GM21381 (cell line): ENCODE results near the gene ZNF365.
"Not testable (repeated sequence)": the region's sequence is repeated elsewhere in the genome, so short reads cannot be mapped to it uniquely, and the experiment has no call there.

Experiments used
- ATAC-seq: cut with Tn5 transposase; IDR thresholded peaks from one replicate; pipeline ENCODE4 v1.9.1; 2021; ENCODE audit warnings: mild to moderate bottlenecking, moderate library complexity; ENCODE audit not compliant: unreplicated experiment

Gene ZNF365

DNA sequence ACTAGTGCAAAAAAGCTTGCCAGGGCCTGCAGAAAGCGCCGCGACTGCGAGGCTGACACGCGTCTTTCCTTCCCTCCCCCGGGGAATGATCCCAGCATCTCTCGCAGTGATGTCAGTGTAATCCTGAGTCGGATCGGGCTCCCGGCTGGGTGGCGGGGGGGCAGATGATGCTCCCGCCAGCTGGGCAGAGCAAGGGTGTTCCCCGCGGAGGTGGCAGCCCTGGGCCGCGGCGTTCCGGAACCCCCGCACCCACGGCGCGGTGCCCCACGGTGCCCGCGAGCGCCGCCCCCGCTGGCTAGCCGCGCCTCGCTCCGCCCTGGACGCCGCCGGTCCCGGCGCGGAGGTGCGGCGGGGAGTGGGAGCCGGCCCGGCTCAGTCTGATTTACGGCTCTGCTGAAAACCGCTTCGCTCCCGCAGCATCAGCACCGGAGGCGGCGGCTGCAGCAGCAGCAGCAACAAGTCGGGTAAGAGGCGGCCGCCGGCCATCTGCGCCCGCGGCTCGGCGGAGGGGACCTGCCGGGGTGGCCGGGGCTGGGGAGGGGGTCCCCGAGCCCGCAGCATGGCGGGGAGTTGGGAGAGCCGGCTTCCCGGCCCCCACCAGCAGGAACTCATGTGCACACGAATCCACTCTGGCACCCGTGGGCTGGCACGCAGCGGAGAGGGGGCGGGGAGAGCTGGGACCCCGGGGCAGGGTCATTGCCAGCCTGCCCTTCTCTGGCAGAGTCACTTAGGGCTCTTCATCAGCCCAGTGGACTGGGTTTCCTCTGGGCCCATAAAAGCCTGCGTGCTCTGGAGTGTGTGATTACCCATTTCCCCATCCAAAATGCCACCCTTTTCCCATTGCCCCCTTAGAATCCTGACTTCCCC lies at the start of gene ZNF365:
ZNF365 (plus strand) TSS at position 375 of the 867 bp plus-strand sequence. CDS start 1,825 bp downstream, outside the sequence.
- ATAC-seq, result no peak

DNA sequence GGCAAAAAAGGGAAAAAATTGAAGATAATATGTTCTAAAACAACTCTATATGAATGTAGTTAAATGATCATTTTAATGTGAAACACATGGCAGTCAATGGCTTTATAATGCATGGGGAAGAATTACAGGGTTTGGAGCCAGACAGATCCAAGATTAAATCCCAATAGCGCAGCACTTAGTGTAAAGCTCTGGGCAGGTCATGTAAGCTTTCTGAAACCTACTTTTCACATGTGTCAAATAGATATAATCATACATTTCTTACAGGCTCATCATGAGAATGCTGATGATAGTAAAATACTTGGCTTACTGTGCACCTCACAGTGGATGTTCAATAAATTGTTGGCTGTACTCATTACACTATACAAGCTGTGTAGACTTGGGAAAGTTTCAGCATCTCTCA lies 48.0 kb upstream of the ZNF365 start:
- no peak for ATAC-seq

DNA sequence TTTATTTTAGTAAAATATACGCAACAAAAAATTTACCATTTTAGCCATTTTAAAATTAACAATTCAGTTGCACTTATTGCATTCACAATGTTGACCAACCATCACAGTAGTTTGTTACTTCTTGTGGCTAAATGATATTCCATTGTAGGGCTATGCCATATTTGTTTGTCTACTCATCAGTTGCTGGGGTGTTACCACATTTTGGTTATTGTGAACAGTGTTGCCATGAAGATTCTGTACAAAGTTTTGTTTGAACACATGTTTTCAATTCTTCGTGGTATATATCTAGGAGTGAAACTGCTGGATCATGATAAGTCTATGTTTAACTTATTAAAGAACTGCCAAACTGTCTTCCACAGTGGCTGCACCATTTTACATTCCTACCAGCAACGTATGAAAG lies 46.3 kb upstream of the ZNF365 start:
- ATAC-seq, result no peak

- no peak for ATAC-seq
Observed at GRCh38 chr10:62330213-62330612, 44.0 kb upstream of the ZNF365 start.

- ATAC-seq, result no peak
Observed at GRCh38 chr10:62332406-62332805, 41.8 kb upstream of the ZNF365 start.

DNA sequence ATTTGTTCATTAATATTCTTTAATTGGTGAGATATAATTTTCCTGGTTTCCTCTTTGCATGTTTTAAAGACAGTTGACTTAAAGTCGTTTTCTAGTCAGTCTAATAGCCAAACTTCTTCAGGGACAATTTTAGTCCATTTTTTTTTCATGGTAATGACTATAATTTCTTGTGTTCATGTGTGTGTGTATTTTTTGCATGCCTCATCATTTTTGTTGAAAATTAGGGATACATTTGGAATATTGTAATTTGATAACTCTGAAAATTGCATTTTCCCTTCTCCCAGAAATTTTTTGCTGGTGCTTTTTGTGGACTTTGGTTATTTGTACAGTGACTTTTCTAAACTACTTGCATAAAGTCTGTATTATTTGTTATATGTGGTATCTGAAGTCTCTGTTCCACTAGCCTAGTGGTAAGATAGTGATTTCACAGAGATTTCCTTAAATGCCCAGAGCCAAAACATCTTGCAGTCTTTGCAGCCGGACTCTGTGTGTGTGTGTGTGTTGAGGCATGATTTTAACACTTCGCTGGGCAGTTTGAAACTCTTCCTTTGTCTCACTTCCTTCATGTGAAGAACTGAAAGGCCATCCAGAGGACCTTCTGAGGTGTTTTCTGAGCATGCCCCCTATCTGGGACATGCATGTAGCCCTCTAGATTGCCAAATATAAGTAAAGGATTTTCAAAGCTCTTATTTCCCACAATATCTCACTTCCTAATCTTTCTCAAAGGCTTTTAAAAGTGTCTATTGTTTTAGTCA lies 40.9 kb upstream of the ZNF365 start:
- no peak for ATAC-seq

- ATAC-seq, result no peak
Observed at GRCh38 chr10:62333988-62334682, 40.0 kb upstream of the ZNF365 start.

GRCh38 chr10:62335326-62335725 lies 38.8 kb upstream of the ZNF365 start:
- no peak for ATAC-seq

DNA sequence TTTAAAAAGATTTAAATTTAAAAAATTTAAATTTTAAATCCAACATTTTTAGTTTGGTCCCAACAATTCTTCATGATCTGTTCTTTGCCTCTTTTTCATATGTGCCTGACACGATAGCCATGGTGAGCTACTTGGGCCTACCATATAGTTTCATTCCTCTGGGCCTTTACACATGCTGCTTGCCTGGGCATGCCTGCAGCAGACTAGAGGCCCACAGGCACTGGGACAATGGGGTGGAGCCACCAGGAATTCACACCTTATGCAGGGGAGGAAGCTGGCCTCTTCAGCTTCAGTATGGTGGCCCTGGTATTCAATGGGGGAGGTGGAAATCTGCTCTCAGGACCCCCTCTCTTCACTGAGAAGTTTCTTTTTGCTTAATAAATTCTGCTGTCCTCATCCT lies 37.8 kb upstream of the ZNF365 start:
- no peak for ATAC-seq

DNA sequence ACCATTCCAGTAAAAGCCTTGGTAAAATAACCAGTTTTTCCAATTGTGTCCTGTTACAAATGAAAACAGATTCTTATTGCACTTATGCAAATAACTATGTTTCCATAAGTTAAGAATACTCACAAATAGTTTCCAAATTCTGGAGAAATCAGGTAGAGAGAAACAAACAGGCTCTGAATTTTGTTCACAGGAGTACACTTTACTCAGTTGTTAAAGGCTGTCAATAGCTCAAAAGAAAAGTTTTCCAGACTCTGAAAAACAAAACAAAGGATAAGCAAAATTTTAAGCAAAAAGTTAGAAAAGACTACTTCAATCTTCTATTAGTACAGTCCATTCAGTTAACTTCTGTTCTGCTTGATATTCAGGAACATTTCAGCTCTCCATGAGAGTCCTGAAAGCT lies 32.8 kb upstream of the ZNF365 start:
- no peak for ATAC-seq

GRCh38 chr10:62343000-62343399 lies 31.2 kb upstream of the ZNF365 start:
- no peak for ATAC-seq

GRCh38 chr10:62348029-62348428 lies 26.1 kb upstream of the ZNF365 start:
- no peak for ATAC-seq

DNA sequence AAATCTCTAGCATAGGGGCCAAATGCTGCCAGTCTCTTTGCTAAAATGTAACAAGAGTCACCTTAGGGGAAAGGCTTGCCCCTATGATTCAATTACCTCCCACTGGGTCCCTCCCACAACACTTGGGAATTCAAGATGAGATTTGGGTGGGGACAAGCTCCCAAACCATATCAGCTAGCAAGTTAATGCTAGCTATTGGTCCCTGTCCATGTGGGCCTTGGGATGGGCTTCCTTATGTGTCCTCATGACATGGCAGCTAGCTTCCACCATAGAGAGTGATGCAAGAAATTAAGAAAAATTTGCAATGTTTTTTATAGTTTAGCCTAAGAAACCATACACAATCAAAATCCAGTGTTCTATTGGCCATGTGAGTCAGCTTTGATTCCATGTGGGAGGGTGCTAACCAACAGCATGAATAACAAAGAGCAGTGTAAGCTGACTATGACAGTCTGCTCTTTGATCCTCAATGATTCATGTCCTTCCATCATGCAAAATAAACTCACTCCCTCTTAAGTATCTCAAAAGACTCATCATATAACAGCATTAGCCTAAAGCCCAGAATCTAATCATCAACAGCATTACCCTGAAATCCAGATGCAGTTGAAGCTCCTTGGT lies 21.7 kb upstream of the ZNF365 start:
- no peak for ATAC-seq

GRCh38 chr10:62354916-62355315 lies 19.3 kb upstream of the ZNF365 start:
- ATAC-seq, result no peak

GRCh38 chr10:62356447-62356846 lies 17.7 kb upstream of the ZNF365 start:
- ATAC-seq, result no peak

- ATAC-seq, result not testable (repeated sequence)
Observed at GRCh38 chr10:62358151-62358550, 16.0 kb upstream of the ZNF365 start.

- no peak for ATAC-seq
Observed at GRCh38 chr10:62373639-62373994, 552 bp upstream of the ZNF365 start.

GRCh38 chr10:62374862-62375710 lies 917 bp downstream of the ZNF365 start:
- ATAC-seq, result no peak

- no peak for ATAC-seq
Observed at GRCh38 chr10:62376071-62377025, 2.2 kb downstream of the ZNF365 start.
